Inferior parietal cortex (tissue), 1 donor: ENCODE data around the gene ACADS.
A peak's percentile ranks its signal among the peaks of the same experiment; 100 is the strongest.

Experiments used
- DNase-seq: peaks from one replicate; pipeline ENCODE4 v3.0.0-alpha.2; 2016; ENCODE audit errors: extremely low spot score

ACADS gene, protein sequence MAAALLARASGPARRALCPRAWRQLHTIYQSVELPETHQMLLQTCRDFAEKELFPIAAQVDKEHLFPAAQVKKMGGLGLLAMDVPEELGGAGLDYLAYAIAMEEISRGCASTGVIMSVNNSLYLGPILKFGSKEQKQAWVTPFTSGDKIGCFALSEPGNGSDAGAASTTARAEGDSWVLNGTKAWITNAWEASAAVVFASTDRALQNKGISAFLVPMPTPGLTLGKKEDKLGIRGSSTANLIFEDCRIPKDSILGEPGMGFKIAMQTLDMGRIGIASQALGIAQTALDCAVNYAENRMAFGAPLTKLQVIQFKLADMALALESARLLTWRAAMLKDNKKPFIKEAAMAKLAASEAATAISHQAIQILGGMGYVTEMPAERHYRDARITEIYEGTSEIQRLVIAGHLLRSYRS

DNA sequence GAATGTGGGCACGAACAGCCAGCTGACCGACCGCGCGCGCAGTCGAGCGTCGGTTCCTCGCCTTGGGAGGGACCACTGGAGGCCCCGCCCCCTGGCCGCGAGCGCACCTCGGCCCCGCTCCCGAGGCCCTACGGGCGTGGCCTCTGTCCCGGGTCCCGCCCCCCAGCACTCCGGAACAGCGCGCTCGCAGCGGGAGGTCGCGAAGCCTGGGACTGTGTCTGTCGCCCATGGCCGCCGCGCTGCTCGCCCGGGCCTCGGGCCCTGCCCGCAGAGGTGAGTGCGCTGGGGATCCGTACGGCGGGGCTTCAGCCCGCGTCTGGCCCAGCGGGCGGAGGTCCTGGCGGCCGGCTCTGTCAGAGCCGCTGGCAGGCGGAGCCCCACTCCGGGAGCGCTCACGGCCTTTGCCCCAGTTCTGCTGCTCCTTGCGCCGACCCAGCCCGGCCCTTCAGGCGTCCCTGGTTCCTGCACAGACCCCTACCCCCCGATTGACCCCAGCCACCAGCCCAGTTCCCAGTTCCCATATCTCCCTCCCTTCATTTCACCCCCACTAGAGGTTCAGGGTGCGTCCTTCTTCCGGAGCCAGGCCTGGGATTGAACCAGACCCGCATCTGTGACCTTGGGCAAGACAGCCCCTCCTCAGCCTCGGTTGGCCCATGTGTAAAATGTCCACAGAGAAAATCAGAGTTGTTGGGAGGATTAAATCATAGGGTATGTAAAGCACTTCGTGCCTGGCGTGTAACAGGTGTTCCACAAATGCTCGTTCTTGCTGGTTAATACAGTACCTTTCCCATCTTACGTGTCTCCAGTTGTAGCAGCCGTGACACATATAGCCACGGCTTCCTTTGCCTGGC lies at the start of gene ACADS:
ACADS (plus strand) TSS at position 168 of the 851 bp plus-strand sequence; CDS start at position 228, 60 bp downstream.
- DNase-seq, result peak; percentile 74

DNA sequence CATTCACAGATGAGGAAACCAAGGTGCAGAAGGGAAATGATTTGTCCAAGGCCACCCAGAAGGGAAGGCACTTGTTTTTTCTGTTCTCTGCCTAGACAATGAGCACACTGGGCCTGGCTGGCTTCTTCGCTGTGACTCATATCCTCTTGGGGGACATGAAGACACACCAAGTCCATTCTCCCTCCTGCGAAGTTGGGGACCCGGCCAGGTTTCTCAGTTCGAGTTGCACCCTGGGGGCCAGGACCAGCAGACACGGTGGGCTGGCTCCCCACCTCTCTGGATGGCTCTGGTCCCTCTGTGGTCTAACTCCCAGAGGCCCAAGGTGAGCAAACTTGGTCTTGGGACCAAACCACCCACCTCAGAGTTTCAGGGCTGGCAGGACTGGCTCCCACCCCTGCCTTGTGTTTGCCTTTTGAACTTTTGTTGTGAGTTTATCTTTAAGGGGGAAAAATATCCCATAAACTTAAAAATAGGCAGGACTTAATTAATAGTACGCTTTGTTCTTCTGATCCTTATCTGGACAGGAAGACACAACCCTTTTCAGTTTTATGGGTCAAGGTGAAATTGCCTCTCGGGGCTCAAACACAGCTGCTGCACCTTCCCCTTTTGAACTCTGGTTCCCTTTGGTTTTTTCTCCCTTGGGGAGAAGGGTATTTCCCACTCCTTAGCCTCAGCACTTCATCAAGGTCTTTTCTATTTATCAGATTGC lies 47.7 kb upstream of the ACADS start:
- no peak for DNase-seq

DNA sequence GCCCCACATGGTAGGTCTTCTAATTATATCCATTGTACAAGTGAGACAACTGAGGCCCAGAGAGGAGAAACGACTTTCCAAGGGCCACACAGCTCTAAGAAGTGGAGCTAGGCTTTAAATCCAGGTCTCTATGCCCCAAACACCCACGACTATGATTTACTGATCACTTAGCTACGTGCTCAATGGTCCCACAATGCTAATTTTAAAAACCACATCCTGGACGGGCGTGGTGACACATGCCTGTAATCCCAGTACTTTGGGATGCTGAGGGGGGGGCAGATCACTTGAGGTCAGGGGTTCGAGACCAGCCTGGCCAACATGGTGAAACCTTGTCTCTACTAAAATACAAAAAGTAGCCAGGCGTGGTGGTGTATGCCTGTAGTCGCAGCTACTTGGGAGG lies 47.1 kb upstream of the ACADS start:
- DNase-seq, result no peak

DNA sequence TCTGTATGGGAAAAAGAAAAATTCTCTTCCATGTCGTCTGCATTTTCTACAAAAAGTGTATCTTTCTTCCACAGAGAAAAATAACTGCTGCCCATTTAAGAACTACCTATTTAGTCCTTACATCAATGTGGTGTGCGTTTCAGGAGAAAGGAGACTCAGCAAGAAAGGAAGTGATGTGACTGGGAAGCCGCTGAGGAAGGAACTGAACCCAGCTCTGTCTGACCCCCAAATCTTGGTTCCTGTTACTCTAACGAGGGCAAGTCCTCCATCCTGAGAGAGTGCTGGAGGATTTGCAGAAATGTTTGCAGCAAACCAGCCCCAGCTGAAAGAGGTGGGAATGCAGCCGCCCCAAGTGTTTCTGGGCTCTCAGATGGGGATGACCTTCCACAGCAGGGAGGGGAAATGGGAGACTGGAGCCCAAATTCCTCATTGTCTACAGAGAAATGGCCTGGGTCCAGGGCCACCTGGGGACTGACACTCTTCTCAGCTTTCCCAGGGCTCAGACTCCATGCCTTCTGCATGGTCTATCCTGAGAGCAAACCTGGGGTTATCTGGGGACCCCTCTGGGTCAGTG lies 45.4 kb upstream of the ACADS start:
- no peak for DNase-seq

DNA sequence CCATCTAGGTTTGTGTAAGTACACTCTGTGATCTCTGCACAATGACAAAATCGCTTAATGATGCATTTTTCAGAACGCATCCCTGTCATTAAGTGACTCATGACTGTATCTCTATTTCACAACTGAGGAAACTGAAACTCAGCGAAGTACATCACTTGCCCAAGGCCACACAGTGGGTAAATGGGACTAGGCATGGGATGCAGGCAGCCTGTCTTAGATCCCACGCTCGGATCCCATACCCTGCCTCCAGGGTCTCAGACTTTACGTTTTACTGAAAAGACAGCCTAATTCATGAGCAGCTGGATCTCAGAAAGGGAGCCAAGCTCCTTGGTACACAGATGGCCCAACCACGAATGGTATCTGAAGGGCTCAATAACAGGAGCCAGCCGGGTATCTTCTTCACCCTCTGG lies 41.1 kb upstream of the ACADS start:
- DNase-seq, result no peak

DNA sequence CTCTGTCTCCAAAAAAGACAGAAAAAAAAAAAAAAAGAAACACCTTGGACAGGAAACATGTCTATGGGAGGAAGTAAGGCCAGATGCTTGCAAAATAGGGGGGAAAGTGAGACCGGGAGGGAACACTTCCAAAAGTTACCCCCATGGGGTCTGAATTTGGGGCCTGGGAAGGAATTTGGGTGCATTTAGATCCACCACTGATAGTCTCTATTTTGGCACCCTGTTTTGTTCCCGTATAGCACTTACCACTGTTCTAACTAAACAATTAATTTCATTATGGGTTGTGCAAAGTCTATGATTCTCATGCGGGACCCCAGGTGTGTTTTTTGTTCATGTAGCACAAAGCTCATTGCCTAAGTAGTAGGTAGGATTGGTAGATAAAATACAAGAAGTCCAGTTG lies 40.1 kb upstream of the ACADS start:
- no peak for DNase-seq

DNA sequence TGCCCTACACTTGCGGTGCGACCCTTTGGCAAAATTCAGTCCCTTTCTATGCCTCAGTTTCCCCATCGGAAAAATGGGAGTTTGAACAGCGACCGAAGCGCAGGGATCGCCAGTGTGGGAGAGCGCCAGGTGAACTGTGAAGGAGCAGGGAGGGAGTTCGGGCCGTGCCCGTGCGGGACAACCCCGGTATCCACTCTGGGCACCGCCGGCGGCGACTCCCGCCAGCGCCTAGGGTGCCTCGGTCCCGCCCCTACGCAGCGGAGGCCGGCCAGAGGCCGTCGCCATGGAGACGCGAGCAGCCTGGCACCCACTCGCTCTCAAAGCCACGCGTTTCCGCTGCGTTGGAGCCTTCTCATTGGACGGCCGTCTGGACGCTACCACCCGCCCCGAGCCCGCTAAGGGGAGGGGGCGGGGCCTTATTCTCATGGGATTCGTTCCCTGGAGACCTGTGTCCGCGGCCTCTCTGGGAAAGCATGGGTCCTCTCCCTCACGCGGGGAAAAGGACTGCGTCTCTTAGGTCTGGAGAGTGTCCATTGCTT lies 39.4 kb upstream of the ACADS start:
- peak; percentile 98 for DNase-seq

DNA sequence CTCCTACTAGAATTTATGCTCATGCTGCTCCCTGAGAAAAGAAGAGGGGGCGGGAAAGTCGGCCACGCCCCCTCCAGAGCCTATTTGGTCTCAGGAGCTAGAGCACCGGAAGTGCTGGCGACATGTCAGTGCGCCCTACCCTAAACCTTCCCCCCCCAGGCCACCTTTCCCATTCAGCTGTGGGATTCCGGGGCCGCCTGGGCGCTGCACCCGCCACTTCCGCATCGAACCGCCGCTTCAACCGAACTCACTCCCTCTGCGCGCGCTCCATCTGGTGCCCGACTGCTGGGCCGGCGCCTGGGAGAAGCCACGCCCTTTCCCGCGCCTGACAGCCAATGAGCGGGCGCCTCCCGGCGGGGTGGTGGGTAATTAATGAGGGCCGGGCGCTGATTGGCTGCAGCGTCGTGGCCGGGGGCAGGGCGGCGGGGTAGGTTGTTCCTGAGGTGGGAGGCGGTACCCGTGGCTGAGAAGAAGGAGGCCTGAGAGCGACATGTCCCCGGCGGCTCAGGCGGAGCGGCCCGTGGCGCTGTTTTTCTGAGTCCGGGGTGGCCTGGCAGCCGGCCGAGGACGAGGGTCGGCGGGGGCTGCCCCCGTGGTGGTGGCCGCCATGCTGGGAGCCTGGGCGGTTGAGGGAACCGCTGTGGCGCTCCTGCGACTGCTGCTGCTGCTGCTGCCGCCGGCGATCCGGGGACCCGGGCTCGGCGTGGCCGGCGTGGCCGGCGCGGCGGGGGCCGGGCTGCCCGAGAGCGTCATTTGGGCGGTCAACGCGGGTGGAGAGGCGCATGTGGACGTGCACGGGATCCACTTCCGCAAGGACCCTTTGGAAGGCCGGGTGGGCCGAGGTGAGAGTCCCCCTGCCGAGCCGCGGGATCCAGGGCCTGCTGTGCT lies 38.7 kb upstream of the ACADS start, which contains the start of gene MLEC:
MLEC (plus strand) TSS at position 460 of the 888 bp plus-strand sequence; CDS start at position 608, 148 bp downstream.
- DNase-seq, result peak; percentile 95

DNA sequence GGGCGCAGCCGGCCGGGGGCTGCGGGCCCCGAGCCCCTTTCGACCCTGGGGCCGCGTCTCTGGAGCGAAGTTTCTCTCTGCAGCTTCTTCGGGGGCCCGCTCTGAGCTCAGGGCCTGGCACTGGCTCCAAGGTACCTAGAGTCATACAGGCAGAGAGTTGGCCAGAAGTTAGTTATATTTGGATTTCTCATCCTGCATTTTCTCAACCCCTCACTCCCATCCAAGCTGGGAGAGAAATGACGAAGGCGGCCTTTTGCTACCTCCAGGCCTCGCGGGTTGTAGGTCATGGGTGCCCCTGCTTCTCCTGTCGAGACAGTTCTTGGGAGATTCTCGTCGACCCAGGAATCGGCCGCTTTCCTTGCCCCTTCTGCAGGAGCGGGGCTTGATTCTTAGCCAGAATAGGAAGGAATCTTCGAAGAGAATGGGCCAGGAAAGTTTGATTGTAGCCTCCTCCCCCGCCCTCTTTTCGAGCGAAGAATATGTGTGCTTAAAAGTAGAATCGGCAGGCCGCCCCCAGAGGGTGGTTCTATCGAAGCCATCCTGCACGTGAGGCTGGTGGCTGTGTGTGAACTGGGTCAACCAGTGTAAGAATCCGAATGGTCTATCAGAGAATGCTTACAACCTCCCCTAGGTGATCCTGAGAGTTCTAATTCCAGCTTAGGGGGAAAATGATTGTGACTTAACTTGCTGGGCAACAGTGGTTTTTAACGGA lies 37.9 kb upstream of the ACADS start:
- DNase-seq, result no peak

DNA sequence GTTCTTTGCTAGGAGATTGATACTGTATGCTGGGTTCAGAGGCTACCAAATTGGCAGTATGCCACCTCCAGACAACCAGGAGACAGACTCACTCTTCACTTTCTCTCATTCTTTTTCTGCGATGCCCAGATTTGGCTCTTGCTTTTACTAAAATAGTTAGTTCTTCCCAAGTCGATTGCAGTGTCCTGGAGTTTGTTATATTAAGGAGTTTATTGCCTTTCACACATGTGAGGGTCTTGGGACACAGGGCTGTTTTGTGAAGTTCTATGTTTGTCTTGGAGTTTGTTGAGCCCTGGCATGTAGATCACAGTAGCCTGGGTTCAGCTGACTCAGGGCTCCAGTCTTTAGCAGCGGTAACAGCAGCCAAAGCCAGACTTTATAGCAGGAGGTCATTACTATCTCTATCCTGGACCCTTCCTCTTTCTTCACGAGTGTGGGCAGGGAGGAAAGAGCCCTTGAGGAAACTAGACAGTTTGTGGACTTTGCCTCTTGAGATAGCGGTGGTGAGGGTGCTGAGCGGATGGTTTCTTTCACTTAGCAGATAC lies 37.0 kb upstream of the ACADS start:
- DNase-seq, result no peak

DNA sequence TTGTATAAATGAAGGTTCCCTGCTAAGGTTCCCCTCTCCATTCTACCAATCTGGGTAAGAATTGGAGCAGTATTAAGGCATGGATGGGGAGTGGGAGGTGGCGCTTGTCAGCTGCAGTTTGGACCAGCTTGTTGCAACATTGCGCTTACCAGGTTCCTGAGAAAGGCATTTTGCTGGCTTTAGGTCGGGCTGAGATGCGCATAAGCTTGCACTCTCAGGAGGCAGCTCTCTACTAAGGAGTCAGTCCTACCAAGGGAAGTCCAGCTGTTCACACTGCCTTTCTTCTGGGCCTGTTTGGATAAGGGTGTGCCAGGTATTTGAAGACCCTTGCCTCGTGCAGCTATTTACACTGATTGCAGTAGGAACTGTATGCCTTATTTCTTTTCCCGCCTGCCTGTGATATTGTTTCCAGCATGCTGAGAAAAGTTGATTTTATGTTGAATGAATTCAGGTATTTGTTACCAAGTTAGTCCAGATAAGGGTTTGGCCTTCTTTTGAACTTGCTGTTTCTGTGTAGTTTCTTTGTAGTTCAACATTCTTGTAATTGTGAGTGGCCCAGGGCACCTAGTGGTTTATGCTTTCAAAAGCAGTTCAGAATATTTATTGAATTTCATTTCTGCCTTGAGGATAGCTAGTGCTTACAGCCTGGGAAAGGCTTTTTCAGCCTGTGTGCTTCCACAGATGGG lies 36.1 kb upstream of the ACADS start:
- DNase-seq, result no peak

DNA sequence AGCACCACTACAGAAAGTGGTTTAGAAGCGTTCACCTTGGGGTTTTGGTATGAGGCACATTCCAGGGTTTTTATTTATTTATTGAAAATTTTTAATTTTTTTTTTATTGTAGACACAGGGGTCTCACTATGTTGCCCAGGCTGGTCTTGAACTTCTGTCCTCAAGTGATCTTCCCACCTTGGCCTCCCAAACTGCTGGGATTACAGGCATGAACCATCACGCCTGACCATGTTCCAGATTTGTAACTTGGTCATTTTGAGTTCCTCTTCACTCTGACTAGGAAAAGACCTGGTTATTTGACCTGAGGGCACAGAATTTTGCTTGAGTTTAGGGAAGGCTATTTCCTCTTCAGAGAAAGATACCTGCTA lies 35.6 kb upstream of the ACADS start:
- no peak for DNase-seq

DNA sequence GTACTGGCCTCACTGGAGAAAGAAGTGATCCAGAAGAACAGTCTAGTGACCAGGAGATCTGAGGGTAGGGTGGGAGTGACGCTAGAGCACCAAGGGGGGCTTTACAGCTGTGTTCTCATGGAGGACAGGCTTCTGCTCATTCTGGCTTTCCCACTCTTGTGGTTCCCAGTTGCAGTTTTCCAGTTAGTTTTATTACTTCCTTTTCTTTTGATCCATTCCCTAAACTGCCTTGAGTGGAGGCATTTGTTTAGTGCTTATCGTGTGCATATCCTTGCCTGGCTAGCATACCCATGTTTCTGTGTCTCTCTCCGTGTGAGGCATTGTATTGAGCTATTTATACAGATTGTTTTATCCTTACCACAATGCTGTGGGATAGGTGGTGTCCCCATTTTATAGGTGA lies 34.6 kb upstream of the ACADS start:
- no peak for DNase-seq

DNA sequence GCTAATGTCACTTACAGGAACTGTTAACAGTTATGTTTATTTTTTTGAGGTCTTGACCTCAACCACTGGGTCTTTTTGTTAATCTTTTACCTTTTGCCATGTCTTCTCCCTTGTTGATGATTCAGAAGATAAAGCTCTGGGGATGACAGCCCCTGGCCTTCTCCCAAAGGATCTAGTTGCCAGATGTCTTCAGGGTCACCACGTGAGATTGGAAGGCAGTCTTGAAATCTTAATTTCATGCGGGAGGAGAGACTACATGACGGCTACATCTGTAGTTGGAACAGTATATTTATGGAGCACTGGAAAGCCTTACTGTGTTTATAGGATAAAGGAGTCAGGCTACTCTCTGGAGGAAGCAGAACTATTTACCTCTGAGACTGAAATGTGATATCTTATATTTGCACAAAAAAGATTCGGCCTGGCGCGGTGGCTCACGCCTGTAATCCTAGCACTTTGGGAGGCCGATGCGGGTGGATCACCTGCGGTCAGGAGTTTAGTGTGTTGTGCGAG lies 33.0 kb upstream of the ACADS start:
- DNase-seq, result no peak

DNA sequence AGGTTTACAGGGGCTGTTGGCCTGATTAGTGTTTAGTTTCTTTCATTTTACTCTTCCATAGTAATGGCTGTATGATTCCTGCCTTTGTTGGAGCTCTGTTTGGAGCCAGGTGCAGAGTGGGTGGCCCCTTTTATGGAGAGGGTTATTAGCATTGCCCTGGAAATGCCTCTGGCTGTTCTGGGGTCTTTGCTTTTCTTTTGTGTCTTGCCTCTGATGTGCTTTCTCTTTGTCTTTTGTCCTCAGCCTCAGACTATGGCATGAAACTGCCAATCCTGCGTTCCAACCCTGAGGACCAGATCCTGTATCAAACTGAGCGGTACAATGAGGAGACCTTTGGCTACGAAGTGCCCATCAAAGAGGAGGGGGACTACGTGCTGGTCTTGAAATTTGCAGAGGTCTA lies 31.8 kb upstream of the ACADS start:
- DNase-seq, result no peak

DNA sequence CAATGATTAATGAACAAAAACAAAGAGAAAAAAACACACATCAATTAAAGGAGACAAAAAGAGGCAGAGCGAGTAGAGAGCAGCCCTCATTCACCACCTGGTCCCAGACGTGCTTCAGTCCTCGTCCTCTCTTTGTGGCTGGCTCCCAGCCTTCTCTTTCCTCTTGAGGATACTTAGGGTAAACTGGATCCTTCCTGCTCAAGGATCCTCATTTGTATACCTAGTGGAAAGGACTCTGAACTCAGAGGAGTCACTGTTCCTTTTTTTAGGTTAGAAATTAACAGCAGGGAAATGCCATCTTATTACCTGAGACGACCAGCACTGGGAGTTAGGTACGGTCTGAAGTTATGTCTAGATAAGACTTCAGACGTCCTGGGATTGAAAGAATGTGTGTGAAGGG lies 29.0 kb upstream of the ACADS start:
- DNase-seq, result no peak

DNA sequence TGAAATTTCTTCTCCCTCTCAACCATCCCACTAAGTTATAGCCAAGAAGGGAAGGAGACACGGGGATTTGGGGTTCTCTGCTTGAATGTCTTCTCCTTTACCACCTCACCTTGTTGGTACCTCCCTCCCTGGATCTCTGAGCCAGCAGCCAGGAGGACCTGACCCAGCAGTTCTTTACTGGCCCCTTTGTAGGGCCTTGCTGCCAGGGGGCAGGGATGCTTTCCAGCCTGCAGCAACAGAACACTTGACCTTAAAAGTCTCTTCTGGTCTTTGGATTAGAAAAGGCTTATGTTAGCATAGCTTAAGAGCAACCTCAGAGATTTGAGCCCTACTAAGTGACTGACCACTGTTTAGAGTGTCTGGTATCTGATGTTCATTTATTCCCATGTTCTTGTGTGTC lies 28.3 kb upstream of the ACADS start:
- no peak for DNase-seq

DNA sequence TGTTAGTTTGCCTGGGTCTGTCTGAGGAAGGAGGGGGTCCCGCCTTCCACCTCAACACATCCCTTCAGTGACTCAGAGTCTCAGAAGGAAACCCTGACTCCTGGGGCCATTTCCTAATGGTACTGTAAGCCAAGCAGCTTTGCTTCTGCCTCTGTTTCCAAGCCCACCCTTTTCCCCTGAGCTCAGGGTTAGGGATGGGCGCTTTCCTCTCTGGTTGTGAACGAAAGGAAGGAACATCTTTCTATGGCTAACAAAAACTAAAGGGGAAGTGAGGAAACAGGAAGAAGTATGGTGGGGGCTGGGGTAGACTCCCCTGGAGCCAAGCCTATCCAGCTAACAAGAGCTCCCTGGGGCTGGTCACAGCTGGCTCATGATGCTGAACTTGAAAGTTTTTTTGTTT lies 27.0 kb upstream of the ACADS start:
- DNase-seq, result no peak

DNA sequence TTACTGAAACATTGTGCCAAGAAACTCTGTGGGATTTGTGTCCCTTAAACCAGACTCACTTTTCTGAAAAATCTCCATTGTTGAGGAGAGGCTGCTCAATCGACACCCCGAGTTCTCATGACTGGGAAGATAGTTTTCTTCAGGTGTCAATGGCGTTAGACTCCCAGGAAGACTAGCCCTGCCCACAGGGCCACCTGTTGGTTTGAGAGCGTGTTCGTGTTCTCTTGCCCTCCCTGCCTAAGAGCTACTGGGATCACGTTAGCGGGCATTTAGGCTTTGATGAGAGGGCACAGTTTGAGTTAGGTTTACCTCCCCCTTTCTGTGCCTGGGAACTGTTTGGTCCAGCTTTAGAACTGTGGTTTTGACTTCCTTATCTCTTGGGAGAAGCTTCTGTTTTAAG lies 26.1 kb upstream of the ACADS start:
- no peak for DNase-seq
